Measurements from ENCODE around the gene PLAA.

The PLAA gene

DNA sequence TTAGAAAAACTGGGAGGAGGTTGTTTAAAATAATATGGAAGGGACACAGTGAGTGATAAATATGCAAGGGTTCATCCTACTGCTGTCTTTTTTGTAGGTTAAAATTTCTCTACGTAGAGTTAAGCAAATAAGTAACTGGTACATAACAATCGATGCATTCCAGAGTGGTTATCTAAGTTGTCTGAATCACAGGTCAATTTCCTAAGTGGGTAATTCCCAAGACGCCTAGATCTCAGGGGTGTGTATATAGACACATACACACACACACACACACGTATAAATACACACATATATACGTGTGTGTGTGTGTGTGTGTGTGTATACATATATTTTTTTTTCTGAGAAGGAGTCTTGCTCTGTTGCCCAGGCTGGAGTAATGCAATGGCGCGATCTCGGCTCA is 76.8 kb downstream of the PLAA start:
- Histone ChIP-seq H3K27ac (no peak overlapping the region), H3K4me3 (no peak overlapping the region)
- TF ChIP-seq, protein P1, sequence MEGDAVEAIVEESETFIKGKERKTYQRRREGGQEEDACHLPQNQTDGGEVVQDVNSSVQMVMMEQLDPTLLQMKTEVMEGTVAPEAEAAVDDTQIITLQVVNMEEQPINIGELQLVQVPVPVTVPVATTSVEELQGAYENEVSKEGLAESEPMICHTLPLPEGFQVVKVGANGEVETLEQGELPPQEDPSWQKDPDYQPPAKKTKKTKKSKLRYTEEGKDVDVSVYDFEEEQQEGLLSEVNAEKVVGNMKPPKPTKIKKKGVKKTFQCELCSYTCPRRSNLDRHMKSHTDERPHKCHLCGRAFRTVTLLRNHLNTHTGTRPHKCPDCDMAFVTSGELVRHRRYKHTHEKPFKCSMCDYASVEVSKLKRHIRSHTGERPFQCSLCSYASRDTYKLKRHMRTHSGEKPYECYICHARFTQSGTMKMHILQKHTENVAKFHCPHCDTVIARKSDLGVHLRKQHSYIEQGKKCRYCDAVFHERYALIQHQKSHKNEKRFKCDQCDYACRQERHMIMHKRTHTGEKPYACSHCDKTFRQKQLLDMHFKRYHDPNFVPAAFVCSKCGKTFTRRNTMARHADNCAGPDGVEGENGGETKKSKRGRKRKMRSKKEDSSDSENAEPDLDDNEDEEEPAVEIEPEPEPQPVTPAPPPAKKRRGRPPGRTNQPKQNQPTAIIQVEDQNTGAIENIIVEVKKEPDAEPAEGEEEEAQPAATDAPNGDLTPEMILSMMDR (IDR thresholded peaks at IDR 0.05), result no peak
- DNase-seq (ENCODE audit: low spot score), result no peak

- no peak for DNase-seq (ENCODE audit: low spot score)
- TF ChIP-seq, protein P1 (IDR thresholded peaks at IDR 0.05), result no peak
- H3K4me3 ChIP-seq, result no peak overlapping the region
- H3K27ac ChIP-seq, result no peak overlapping the region
Observed at GRCh38 chr9:26863074-26863473, 84.0 kb downstream of the PLAA start.

GRCh38 chr9:26856413-26857032 is 90.5 kb downstream of the PLAA start:
- H3K27ac ChIP-seq, result no peak overlapping the region
- DNase-seq (ENCODE audit: low spot score), result no peak
- TF ChIP-seq, protein P1 (IDR thresholded peaks at IDR 0.05), result no peak
- no peak overlapping the region for H3K4me3 ChIP-seq

Data from coronary artery (tissue), 2 donors.